RPMI7951 (cell line): Measurements from ENCODE around the gene ARMC2. TPM values are rescaled to one million over a fixed set of nuclear protein-coding genes. Genes with fewer than 3 reads are reported as not detected.
"Not testable (repeated sequence)": the region's sequence is repeated elsewhere in the genome, so short reads cannot be mapped to it uniquely, and the experiment has no call there.

ENCODE experiments used
- DNase-seq: peaks from one replicate; pipeline ENCODE4 v3.0.0-alpha.2; 2012; ENCODE audit warnings: low read depth
- total RNA-seq: library from RNA; depleted of rRNA; stranded (reverse); fragments of >200 nt; shearing (Covaris generic); gene quantifications from 2 replicates; pipeline ENCODE4 v1.2.3, GENCODE V29; 2014

ARMC2 gene
- total RNA-seq, 1 experiment from 2014 or later = 1.2 TPM

- DNase-seq = peak; percentile 69
Observed at GRCh38 chr6:108835218-108835850, 12.9 kb upstream of the ARMC2 start.

GRCh38 chr6:108836061-108836460 is 12.2 kb upstream of the ARMC2 start:
- DNase-seq = no peak

- peak; percentile 64 for DNase-seq
Observed at GRCh38 chr6:108837236-108837971, 10.8 kb upstream of the ARMC2 start.

GRCh38 chr6:108838101-108838717 is 10.0 kb upstream of the ARMC2 start:
- DNase-seq = no peak

- DNase-seq = no peak
Observed at GRCh38 chr6:108839083-108839642, 9.1 kb upstream of the ARMC2 start.

GRCh38 chr6:108840919-108841318 is 7.3 kb upstream of the ARMC2 start:
- DNase-seq = no peak

GRCh38 chr6:108841377-108841855 is 6.8 kb upstream of the ARMC2 start:
- DNase-seq = no peak

GRCh38 chr6:108844135-108844534 is 4.1 kb upstream of the ARMC2 start:
- DNase-seq = no peak

GRCh38 chr6:108845145-108845544 is 3.1 kb upstream of the ARMC2 start:
- no peak for DNase-seq

GRCh38 chr6:108846101-108846500 is 2.1 kb upstream of the ARMC2 start:
- DNase-seq = no peak

- DNase-seq = no peak
Observed at GRCh38 chr6:108846628-108847027, 1.6 kb upstream of the ARMC2 start.

GRCh38 chr6:108847738-108848115 is 495 bp upstream of the ARMC2 start:
- no peak for DNase-seq

GRCh38 chr6:108850669-108851465 is 2.6 kb downstream of the ARMC2 start:
- DNase-seq = no peak

GRCh38 chr6:108851756-108852155 is 3.5 kb downstream of the ARMC2 start:
- DNase-seq = no peak

- no peak for DNase-seq
Observed at GRCh38 chr6:108853077-108853476, 4.9 kb downstream of the ARMC2 start.

GRCh38 chr6:108862479-108863191 is 14.4 kb downstream of the ARMC2 start:
- DNase-seq = no peak

GRCh38 chr6:108865751-108866286 is 17.6 kb downstream of the ARMC2 start:
- DNase-seq = not testable (repeated sequence)

- no peak for DNase-seq
Observed at GRCh38 chr6:108866798-108867197, 18.6 kb downstream of the ARMC2 start.

- DNase-seq = no peak
Observed at GRCh38 chr6:108868647-108869046, 20.4 kb downstream of the ARMC2 start.

- no peak for DNase-seq
Observed at GRCh38 chr6:108869876-108870275, 21.7 kb downstream of the ARMC2 start.

- DNase-seq = no peak
Observed at GRCh38 chr6:108870357-108870756, 22.1 kb downstream of the ARMC2 start.
